ENCODE results near the gene EVL.

EVL gene

GRCh38 chr14:100143934-100144333, 78.7 kb downstream of the EVL start:
- TF ChIP-seq EZH2phosphoT487 (IDR thresholded peaks at IDR 0.05; ENCODE audit: low read depth), result no peak
- TF ChIP-seq CTCF (IDR thresholded peaks at IDR 0.05; ENCODE audit: low read depth, low read length), result no peak
- H3K9me3 ChIP-seq (ENCODE audit: insufficient read depth, low read length), result no peaks in the 10 kb centered on the region
- H3K79me2 ChIP-seq (ENCODE audit: low read length), result no peaks in the 10 kb centered on the region
- H3K27me3 ChIP-seq (ENCODE audit: low read depth, low read length), result no peaks in the 10 kb centered on the region
- H3K9ac ChIP-seq (ENCODE audit: low read length), result no peak overlapping the region
- no peaks in the 10 kb centered on the region for H4K20me1 ChIP-seq (ENCODE audit: insufficient read depth, low read length)
- no peak overlapping the region for H3K27ac ChIP-seq (ENCODE audit: low read length)
- no peak overlapping the region for H3K4me3 ChIP-seq (ENCODE audit: low read length)
- peaks cover 21% of the 10 kb centered on the region for H3K4me1 ChIP-seq (ENCODE audit: low read length)
- H3K36me3 ChIP-seq (replicated peaks; ENCODE audit: low read depth, low read length), result no peaks in the 10 kb centered on the region
- H2AFZ ChIP-seq (ENCODE audit: low read depth, low read length), result no peak overlapping the region
- H3K4me2 ChIP-seq (ENCODE audit: low read length), result no peak overlapping the region

- Histone ChIP-seq H3K36me3 (replicated peaks; ENCODE audit: low read depth, low read length) (no peaks in the 10 kb centered on the region), H3K4me3 (ENCODE audit: low read length) (no peak overlapping the region), H3K27me3 (ENCODE audit: low read depth, low read length) (no peaks in the 10 kb centered on the region), H3K9ac (ENCODE audit: low read length) (no peak overlapping the region), H3K27ac (ENCODE audit: low read length) (no peak overlapping the region), H3K9me3 (ENCODE audit: insufficient read depth, low read length) (no peaks in the 10 kb centered on the region), H2AFZ (ENCODE audit: low read depth, low read length) (no peak overlapping the region), H4K20me1 (ENCODE audit: insufficient read depth, low read length) (no peaks in the 10 kb centered on the region), H3K79me2 (ENCODE audit: low read length) (no peaks in the 10 kb centered on the region), H3K4me1 (ENCODE audit: low read length) (peaks cover 21% of the 10 kb centered on the region), H3K4me2 (ENCODE audit: low read length) (no peak overlapping the region)
- TF ChIP-seq EZH2phosphoT487 (IDR thresholded peaks at IDR 0.05; ENCODE audit: low read depth) (no peak), CTCF (IDR thresholded peaks at IDR 0.05; ENCODE audit: low read depth, low read length) (no peak)
Measured at GRCh38 chr14:100144645-100144995, 79.4 kb downstream of the EVL start.

- no peaks in the 10 kb centered on the region for H3K36me3 ChIP-seq (replicated peaks; ENCODE audit: low read depth, low read length)
- TF ChIP-seq EZH2phosphoT487 (IDR thresholded peaks at IDR 0.05; ENCODE audit: low read depth) (no peak), CTCF (IDR thresholded peaks at IDR 0.05; ENCODE audit: low read depth, low read length) (no peak)
- H3K9ac ChIP-seq (ENCODE audit: low read length), result no peak overlapping the region
- H3K9me3 ChIP-seq (ENCODE audit: insufficient read depth, low read length), result no peaks in the 10 kb centered on the region
- H3K79me2 ChIP-seq (ENCODE audit: low read length), result no peaks in the 10 kb centered on the region
- peaks cover 18% of the 10 kb centered on the region for H3K4me1 ChIP-seq (ENCODE audit: low read length)
- no peak overlapping the region for H3K4me2 ChIP-seq (ENCODE audit: low read length)
- H3K27ac ChIP-seq (ENCODE audit: low read length), result no peak overlapping the region
- no peak overlapping the region for H2AFZ ChIP-seq (ENCODE audit: low read depth, low read length)
- H4K20me1 ChIP-seq (ENCODE audit: insufficient read depth, low read length), result no peaks in the 10 kb centered on the region
- no peaks in the 10 kb centered on the region for H3K27me3 ChIP-seq (ENCODE audit: low read depth, low read length)
- H3K4me3 ChIP-seq (ENCODE audit: low read length), result no peak overlapping the region
Measured at GRCh38 chr14:100144996-100145646, 79.9 kb downstream of the EVL start.

- H3K79me2 ChIP-seq (ENCODE audit: low read length), result no peaks in the 10 kb centered on the region
- H3K4me1 ChIP-seq (ENCODE audit: low read length), result peaks cover 11% of the 10 kb centered on the region
- H3K4me2 ChIP-seq (ENCODE audit: low read length), result no peak overlapping the region
- H3K9ac ChIP-seq (ENCODE audit: low read length), result no peak overlapping the region
- H3K4me3 ChIP-seq (ENCODE audit: low read length), result no peak overlapping the region
- no peaks in the 10 kb centered on the region for H3K36me3 ChIP-seq (replicated peaks; ENCODE audit: low read depth, low read length)
- no peaks in the 10 kb centered on the region for H4K20me1 ChIP-seq (ENCODE audit: insufficient read depth, low read length)
- H3K27me3 ChIP-seq (ENCODE audit: low read depth, low read length), result no peaks in the 10 kb centered on the region
- H3K9me3 ChIP-seq (ENCODE audit: insufficient read depth, low read length), result no peaks in the 10 kb centered on the region
- H2AFZ ChIP-seq (ENCODE audit: low read depth, low read length), result no peak overlapping the region
- TF ChIP-seq CTCF (IDR thresholded peaks at IDR 0.05; ENCODE audit: low read depth, low read length), result no peak
- TF ChIP-seq EZH2phosphoT487 (IDR thresholded peaks at IDR 0.05; ENCODE audit: low read depth), result no peak
- H3K27ac ChIP-seq (ENCODE audit: low read length), result no peak overlapping the region
Measured at GRCh38 chr14:100145682-100146464, 80.7 kb downstream of the EVL start.
